ENCODE results near the gene ZBTB34. TPM values are rescaled to one million over a fixed set of nuclear protein-coding genes. Genes with fewer than 3 reads are reported as not detected.

ZBTB34 gene
- total and polyA plus RNA-seq, 3 donors from 2014 or later = 6.2 to 14.6 (median 14.0) TPM

DNA sequence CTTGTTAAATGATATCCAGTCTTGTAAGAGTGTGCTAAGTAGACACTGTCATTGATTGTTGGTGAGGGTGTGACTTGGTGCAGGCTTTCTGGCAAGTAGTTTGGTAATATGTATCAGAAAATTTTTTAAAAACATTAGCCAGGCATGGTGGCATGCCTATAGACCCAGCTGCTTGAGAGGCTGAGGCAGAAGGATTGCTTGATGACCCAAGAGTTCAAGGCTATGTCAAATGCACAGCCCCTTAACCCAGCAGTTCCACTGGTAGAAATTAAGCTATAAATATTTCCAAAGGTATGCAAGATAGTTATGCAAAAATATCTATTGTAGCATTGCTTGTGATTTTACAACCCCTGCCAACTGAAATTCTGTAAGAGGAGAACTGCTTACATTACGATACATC, 31.4 kb upstream of the ZBTB34 start:
- no peak for DNase-seq
- 87 to 98% methylated on average over 1 of the region's 1 CpG for WGBS, 2 donors
- intact Hi-C loops (cut with DNase I; ENCODE audit: low total_unique reads) = no loop called here
- no peak for TF ChIP-seq POLR2A (IDR thresholded peaks at IDR 0.05)
- TF ChIP-seq, protein P1, sequence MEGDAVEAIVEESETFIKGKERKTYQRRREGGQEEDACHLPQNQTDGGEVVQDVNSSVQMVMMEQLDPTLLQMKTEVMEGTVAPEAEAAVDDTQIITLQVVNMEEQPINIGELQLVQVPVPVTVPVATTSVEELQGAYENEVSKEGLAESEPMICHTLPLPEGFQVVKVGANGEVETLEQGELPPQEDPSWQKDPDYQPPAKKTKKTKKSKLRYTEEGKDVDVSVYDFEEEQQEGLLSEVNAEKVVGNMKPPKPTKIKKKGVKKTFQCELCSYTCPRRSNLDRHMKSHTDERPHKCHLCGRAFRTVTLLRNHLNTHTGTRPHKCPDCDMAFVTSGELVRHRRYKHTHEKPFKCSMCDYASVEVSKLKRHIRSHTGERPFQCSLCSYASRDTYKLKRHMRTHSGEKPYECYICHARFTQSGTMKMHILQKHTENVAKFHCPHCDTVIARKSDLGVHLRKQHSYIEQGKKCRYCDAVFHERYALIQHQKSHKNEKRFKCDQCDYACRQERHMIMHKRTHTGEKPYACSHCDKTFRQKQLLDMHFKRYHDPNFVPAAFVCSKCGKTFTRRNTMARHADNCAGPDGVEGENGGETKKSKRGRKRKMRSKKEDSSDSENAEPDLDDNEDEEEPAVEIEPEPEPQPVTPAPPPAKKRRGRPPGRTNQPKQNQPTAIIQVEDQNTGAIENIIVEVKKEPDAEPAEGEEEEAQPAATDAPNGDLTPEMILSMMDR (IDR thresholded peaks at IDR 0.05) = no peak
- H3K9me3 ChIP-seq = no peaks in the 10 kb centered on the region
- no peaks in the 10 kb centered on the region for H3K4me1 ChIP-seq
- no peak overlapping the region for H3K4me3 ChIP-seq
- H3K27me3 ChIP-seq = no peaks in the 10 kb centered on the region
- H3K36me3 ChIP-seq (ENCODE audit: low read depth, missing control alignments) = no peaks in the 10 kb centered on the region
- H3K27ac ChIP-seq = no peak overlapping the region

- intact Hi-C loops (cut with DNase I; ENCODE audit: low total_unique reads) = no loop called here
- DNase-seq = no peak
- Histone ChIP-seq H3K36me3 (ENCODE audit: low read depth, missing control alignments) (no peaks in the 10 kb centered on the region), H3K27ac (no peak overlapping the region), H3K9me3 (no peaks in the 10 kb centered on the region), H3K27me3 (no peaks in the 10 kb centered on the region), H3K4me3 (no peak overlapping the region), H3K4me1 (no peaks in the 10 kb centered on the region)
- TF ChIP-seq POLR2A (IDR thresholded peaks at IDR 0.05) = no peak
- TF ChIP-seq, protein P1 (IDR thresholded peaks at IDR 0.05) = no peak
- WGBS, 2 donors = 89 to 92% methylated on average over 3 of the region's 3 CpGs
Measured at GRCh38 chr9:126830827-126831226, 29.6 kb upstream of the ZBTB34 start.

GRCh38 chr9:126832440-126832839, 28.0 kb upstream of the ZBTB34 start:
- no peak for DNase-seq
- no peaks in the 10 kb centered on the region for H3K36me3 ChIP-seq (ENCODE audit: low read depth, missing control alignments)
- H3K27me3 ChIP-seq = no peaks in the 10 kb centered on the region
- no peak overlapping the region for H3K4me3 ChIP-seq
- H3K4me1 ChIP-seq = no peaks in the 10 kb centered on the region
- 85 to 89% methylated on average over 9 of the region's 9 CpGs for WGBS, 2 donors
- H3K9me3 ChIP-seq = no peaks in the 10 kb centered on the region
- H3K27ac ChIP-seq = no peak overlapping the region
- no peak for TF ChIP-seq POLR2A (IDR thresholded peaks at IDR 0.05)
- TF ChIP-seq, protein P1 (IDR thresholded peaks at IDR 0.05) = no peak
- intact Hi-C loops (cut with DNase I; ENCODE audit: low total_unique reads) = no loop called here

DNA sequence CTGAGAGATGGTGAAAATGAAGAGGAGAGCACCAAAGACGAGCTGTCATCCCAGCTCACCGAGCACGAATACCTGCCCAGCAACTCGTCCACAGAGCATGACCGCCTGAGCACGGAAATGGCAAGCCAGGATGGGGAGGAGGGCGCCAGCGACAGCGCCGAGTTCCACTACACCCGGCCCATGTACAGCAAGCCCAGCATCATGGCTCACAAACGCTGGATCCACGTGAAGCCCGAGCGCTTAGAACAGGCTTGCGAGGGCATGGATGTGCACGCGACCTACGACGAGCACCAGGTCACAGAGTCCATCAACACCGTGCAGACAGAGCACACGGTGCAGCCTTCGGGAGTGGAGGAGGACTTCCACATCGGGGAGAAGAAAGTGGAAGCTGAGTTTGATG, 27.4 kb upstream of the ZBTB34 start:
- Histone ChIP-seq H3K9me3 (no peaks in the 10 kb centered on the region), H3K36me3 (ENCODE audit: low read depth, missing control alignments) (no peaks in the 10 kb centered on the region), H3K27ac (no peak overlapping the region), H3K27me3 (no peaks in the 10 kb centered on the region), H3K4me3 (no peak overlapping the region), H3K4me1 (no peaks in the 10 kb centered on the region)
- intact Hi-C loops (cut with DNase I; ENCODE audit: low total_unique reads) = no loop called here
- WGBS, 2 donors = 94 to 96% methylated on average over 10 to 24 of the region's 24 CpGs
- TF ChIP-seq, protein P1 (IDR thresholded peaks at IDR 0.05) = no peak
- TF ChIP-seq POLR2A (IDR thresholded peaks at IDR 0.05) = no peak
- no peak for DNase-seq

DNA sequence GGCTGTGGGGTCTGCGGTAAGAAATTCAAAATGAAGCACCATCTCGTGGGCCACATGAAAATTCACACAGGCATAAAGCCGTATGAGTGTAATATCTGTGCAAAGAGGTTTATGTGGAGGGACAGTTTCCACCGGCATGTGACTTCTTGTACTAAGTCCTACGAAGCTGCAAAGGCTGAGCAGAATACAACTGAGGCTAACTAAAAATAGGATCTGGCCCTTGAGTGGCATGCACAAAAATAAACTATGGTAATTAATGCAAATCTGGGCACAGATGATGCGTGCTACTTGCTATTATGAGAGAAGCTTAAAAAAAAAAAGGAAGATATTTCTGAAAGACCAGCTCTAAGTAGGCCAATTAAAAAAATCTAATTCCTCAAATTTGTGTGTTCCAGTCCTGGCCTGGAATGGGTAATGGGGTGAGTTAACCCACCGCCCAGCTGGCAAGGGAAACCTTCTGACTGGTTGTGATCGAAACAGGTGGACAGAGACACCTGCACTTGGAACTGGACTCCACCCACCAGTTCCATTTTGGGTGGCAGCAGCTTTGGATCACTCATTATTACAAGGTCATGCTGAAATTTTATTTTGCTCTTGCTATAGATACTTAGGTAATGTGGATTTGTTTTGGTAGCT, 26.6 kb upstream of the ZBTB34 start:
- intact Hi-C loops (cut with DNase I; ENCODE audit: low total_unique reads) = no loop called here
- Histone ChIP-seq H3K27me3 (no peaks in the 10 kb centered on the region), H3K27ac (no peak overlapping the region), H3K36me3 (ENCODE audit: low read depth, missing control alignments) (no peaks in the 10 kb centered on the region), H3K9me3 (no peaks in the 10 kb centered on the region), H3K4me3 (no peak overlapping the region), H3K4me1 (no peaks in the 10 kb centered on the region)
- WGBS, 2 donors = 92 to 94% methylated on average over 8 of the region's 8 CpGs
- TF ChIP-seq POLR2A (IDR thresholded peaks at IDR 0.05) = no peak
- TF ChIP-seq, protein P1 (IDR thresholded peaks at IDR 0.05) = no peak
- no peak for DNase-seq
